OCI-LY3 (cell line): ENCODE measurements around the gene MAN1A1.

ENCODE experiments used
- H2AFZ ChIP-seq: fragments of 200-600, 300-600 bp; shearing (Covaris generic); 2 replicates; pipeline ENCODE4 v1.6.0; 2014; ENCODE audit warnings: antibody characterized with exemption, low read depth, low read length
- H3K27ac ChIP-seq: fragments of 200-600, 300-600 bp; sonication (generic); 2 replicates; pipeline ENCODE4 v1.5.1; 2014; ENCODE audit warnings: mild to moderate bottlenecking, low read length, moderate library complexity, mixed read lengths
- H3K27me3 ChIP-seq: fragments of 200-600, 300-600 bp; sonication (generic); 2 replicates; pipeline ENCODE4 v1.6.1; 2014; ENCODE audit warnings: low read depth, low read length, mixed read lengths
- H3K36me3 ChIP-seq: fragments of 200-600, 300-600 bp; sonication (generic); replicated peaks from 2 replicates; pipeline ENCODE3; 2014; ENCODE audit warnings: low read depth, low read length, mixed read lengths
- H3K4me1 ChIP-seq: fragments of 300-600, 200-600 bp; sonication (generic); 2 replicates; pipeline ENCODE4 v1.6.1; 2014; ENCODE audit warnings: low read length, mixed read lengths
- H3K4me2 ChIP-seq: fragments of 200-600, 300-600 bp; sonication (generic); 2 replicates; pipeline ENCODE4 v1.6.1; 2014; ENCODE audit warnings: low read length, mixed read lengths
- H3K4me3 ChIP-seq: fragments of 300-600, 200-600 bp; sonication (generic); 2 replicates; pipeline ENCODE4 v1.5.1; 2014; ENCODE audit warnings: antibody characterized with exemption, mild to moderate bottlenecking, low read length, moderate library complexity
- H3K79me2 ChIP-seq: fragments of 300-600, 200-600 bp; shearing (Covaris generic); 2 replicates; pipeline ENCODE4 v1.6.1; 2014; ENCODE audit warnings: mild to moderate bottlenecking, low read length, mixed read lengths
- H3K9ac ChIP-seq: fragments of 300-600, 200-600 bp; shearing (Covaris generic); 2 replicates; pipeline ENCODE4 v1.6.0; 2014; ENCODE audit warnings: mild to moderate bottlenecking, low read length, moderate library complexity
- H3K9me3 ChIP-seq: fragments of 200-600, 300-600 bp; shearing (Covaris generic); 2 replicates; pipeline ENCODE4 v1.6.1; 2014; ENCODE audit warnings: low read length, mixed read lengths; ENCODE audit not compliant: insufficient read depth
- H4K20me1 ChIP-seq: fragments of 200-600, 300-600 bp; sonication (generic); 2 replicates; pipeline ENCODE4 v1.6.1; 2016; ENCODE audit warnings: low read length, mixed read lengths; ENCODE audit not compliant: insufficient read depth
- EZH2phosphoT487 ChIP-seq: fragments of 200-600 bp; shearing (Covaris generic); IDR thresholded peaks from 2 replicates; pipeline ENCODE4 v1.6.1; 2018; ENCODE audit warnings: antibody characterized with exemption, mixed run types, low read depth
- TF ChIP-seq, protein P1 (sequence below): fragments of 200-600, 300-600 bp; sonication (generic); IDR thresholded peaks from 2 replicates; pipeline ENCODE4 v1.5.1; 2014; ENCODE audit warnings: antibody characterized with exemption, low read length, low read depth

Gene MAN1A1

DNA sequence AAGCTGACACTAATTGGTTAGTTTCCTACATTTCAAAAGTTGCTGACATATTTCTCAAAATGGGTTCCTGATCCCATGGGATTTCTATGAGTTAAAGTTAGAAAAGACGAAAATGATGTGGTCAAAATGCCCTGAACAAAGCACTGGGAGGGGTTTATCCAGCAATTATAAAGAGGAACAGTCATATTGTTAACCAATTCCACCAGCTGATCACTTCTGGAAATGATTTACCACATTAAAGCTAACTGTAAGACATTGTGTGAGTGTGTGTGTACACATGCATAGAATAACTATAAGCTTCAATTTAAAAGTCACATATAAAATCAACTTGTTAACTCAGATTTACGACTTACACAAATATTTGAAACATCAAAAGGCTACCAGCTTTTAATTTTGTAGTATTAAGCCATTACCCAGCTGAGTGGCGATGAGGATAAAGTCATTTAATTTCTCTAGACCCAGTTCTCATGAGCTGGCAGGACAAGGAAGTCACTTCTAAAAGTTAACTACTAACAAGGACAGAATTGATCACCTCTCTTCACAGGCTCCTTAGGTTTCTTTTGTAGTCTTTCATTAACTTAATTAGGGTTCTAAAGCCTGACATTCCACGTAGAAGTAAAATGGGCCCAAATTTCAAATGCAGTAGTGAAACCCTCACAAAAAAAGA is 40.4 kb downstream of the MAN1A1 start:
- Histone ChIP-seq H3K79me2 (no peaks in the 10 kb centered on the region), H3K36me3 (peaks cover 5% of the 10 kb centered on the region), H3K9me3 (no peaks in the 10 kb centered on the region), H3K4me3 (no peak overlapping the region), H3K9ac (no peak overlapping the region), H3K4me2 (no peak overlapping the region), H2AFZ (no peak overlapping the region), H4K20me1 (no peaks in the 10 kb centered on the region), H3K4me1 (peaks cover 12% of the 10 kb centered on the region), H3K27ac (no peak overlapping the region), H3K27me3 (no peaks in the 10 kb centered on the region)
- TF ChIP-seq, protein P1, sequence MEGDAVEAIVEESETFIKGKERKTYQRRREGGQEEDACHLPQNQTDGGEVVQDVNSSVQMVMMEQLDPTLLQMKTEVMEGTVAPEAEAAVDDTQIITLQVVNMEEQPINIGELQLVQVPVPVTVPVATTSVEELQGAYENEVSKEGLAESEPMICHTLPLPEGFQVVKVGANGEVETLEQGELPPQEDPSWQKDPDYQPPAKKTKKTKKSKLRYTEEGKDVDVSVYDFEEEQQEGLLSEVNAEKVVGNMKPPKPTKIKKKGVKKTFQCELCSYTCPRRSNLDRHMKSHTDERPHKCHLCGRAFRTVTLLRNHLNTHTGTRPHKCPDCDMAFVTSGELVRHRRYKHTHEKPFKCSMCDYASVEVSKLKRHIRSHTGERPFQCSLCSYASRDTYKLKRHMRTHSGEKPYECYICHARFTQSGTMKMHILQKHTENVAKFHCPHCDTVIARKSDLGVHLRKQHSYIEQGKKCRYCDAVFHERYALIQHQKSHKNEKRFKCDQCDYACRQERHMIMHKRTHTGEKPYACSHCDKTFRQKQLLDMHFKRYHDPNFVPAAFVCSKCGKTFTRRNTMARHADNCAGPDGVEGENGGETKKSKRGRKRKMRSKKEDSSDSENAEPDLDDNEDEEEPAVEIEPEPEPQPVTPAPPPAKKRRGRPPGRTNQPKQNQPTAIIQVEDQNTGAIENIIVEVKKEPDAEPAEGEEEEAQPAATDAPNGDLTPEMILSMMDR, result no peak
- TF ChIP-seq EZH2phosphoT487, result no peak

DNA sequence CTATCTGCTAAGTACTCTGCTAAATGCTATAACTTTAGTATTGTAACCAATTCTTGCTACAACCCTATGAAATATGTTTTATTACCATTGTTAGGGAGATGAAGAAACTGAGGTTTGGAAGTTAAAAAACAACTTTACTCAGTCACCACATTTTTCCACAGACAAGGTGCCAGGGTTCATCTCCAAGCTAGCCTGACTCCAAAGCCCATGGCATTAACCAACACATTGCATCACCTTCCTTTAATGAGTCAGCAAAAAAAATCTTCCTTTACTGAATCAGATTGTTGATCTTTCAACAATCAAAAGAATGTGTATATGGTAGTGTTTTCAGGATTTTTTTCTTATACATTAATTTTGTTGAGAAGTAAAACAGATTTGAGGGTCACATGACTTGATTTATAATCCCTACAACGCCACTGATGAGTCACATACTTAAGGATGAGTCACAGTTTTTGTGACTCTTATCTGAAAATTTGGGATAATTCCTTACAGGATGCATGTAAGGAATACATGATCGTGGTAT is 41.5 kb downstream of the MAN1A1 start:
- H3K27ac ChIP-seq, result no peak overlapping the region
- H3K4me1 ChIP-seq, result 0 out of 2 replicates have a peak, but pooled peaks cover 4% of the 10 kb centered on the region
- H3K9me3 ChIP-seq, result no peaks in the 10 kb centered on the region
- H4K20me1 ChIP-seq, result no peaks in the 10 kb centered on the region
- TF ChIP-seq, protein P1, result no peak
- TF ChIP-seq EZH2phosphoT487, result no peak
- H3K4me3 ChIP-seq, result no peak overlapping the region
- H2AFZ ChIP-seq, result no peak overlapping the region
- no peak overlapping the region for H3K9ac ChIP-seq
- H3K79me2 ChIP-seq, result no peaks in the 10 kb centered on the region
- H3K36me3 ChIP-seq, result peaks cover 5% of the 10 kb centered on the region
- H3K27me3 ChIP-seq, result no peaks in the 10 kb centered on the region
- no peak overlapping the region for H3K4me2 ChIP-seq

DNA sequence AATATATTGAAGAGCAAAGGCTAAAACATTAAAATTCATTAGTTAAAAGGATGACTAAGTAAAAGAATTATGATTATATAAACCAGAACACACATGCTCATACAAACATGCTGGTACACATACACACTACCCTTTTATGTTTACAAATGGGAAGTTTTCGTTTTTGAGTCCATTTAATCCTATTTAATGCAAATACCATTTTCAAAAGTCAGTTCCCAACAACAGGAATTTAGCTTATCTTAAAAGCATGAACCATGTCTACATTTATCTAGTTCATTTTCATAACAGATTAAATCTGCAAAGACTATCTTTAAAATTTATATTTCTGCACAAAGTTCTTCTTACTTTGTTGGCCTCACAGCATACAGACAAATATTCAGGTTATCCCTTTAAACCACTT is 42.5 kb downstream of the MAN1A1 start:
- H3K27me3 ChIP-seq, result no peaks in the 10 kb centered on the region
- H4K20me1 ChIP-seq, result no peaks in the 10 kb centered on the region
- no peaks in the 10 kb centered on the region for H3K4me1 ChIP-seq
- H3K4me2 ChIP-seq, result no peak overlapping the region
- no peaks in the 10 kb centered on the region for H3K79me2 ChIP-seq
- no peaks in the 10 kb centered on the region for H3K9me3 ChIP-seq
- H3K36me3 ChIP-seq, result peaks cover 5% of the 10 kb centered on the region
- H2AFZ ChIP-seq, result no peak overlapping the region
- no peak for TF ChIP-seq EZH2phosphoT487
- TF ChIP-seq, protein P1, result no peak
- H3K9ac ChIP-seq, result no peak overlapping the region
- no peak overlapping the region for H3K27ac ChIP-seq
- H3K4me3 ChIP-seq, result no peak overlapping the region

DNA sequence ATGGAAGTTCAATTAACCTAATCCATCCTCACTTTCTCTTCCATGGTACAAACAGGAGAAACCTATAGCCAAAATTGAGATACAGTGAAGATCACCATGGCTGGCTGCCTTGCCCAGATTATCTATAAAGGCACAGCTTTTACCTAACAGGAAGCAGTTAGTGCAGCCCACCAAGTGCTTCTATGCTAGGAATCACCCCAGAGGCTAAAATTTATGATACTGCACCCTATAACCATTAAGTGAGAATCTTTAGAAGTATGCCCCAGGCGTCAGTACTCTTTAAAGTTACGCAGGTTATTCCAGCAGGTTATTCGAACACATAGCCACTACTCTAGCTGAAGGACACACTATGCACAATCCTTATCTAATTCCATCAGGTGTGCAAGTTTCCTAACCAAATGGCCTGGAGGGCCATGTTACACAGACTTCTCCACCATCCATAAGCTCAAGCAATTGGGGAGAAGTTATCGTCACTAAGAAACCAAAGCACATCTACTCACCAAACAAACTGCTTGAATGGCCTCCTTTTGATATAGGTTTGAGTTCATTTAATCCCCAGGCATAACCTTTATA is 43.1 kb downstream of the MAN1A1 start:
- TF ChIP-seq EZH2phosphoT487, result no peak
- TF ChIP-seq, protein P1, result no peak
- H3K79me2 ChIP-seq, result no peaks in the 10 kb centered on the region
- H2AFZ ChIP-seq, result no peak overlapping the region
- no peak overlapping the region for H3K4me2 ChIP-seq
- no peak overlapping the region for H3K27ac ChIP-seq
- no peak overlapping the region for H3K9ac ChIP-seq
- no peak overlapping the region for H3K4me3 ChIP-seq
- H3K27me3 ChIP-seq, result no peaks in the 10 kb centered on the region
- no peaks in the 10 kb centered on the region for H3K9me3 ChIP-seq
- H4K20me1 ChIP-seq, result no peaks in the 10 kb centered on the region
- no peaks in the 10 kb centered on the region for H3K4me1 ChIP-seq
- peaks cover 5% of the 10 kb centered on the region for H3K36me3 ChIP-seq
